PC-9 (cell line): ENCODE data around the gene PTPRM. TPM values are rescaled to one million over a fixed set of nuclear protein-coding genes. Genes with fewer than 3 reads are reported as not detected.

Experiments
- BruUV-seq: library from RNA; stranded (reverse); fragments of 400-500 nt; replicated peaks from 2 replicates; lab custom pipeline; 2021; lab: Mats Ljungman, UMichigan
- CTCF ChIA-PET: fragments of 300-600 bp; sonication (Branson Sonifier 250); formaldehyde crosslinking; loops from one replicate; lab custom pipeline; 2022; ENCODE audit warnings: antibody characterized with exemption; lab: Charles Lee
- POLR2A ChIA-PET: fragments of 300-600 bp; sonication (Branson Sonifier 250); formaldehyde crosslinking; loops from one replicate; lab custom pipeline; 2022; ENCODE audit warnings: antibody characterized with exemption; ENCODE audit not compliant: unreplicated experiment; lab: Charles Lee
- DNase-seq, 2 experiments: peaks; one replicate each; pipeline versions ENCODE4 v3.0.0 to v3.0.0-alpha.2; 2015 to 2022; ENCODE audit warnings: mixed read lengths in 1 of 2
- H2AFZ ChIP-seq: fragments of 200-600 bp; sonication (generic); 2 replicates; pipeline ENCODE4 v1.8.1; 2017; ENCODE audit warnings: antibody characterized with exemption
- H3F3A ChIP-seq: fragments of 200-600 bp; sonication (generic); 2 replicates; pipeline ENCODE4 v1.8.1; 2017; ENCODE audit warnings: antibody characterized with exemption, mild to moderate bottlenecking, low read depth; ENCODE audit not compliant: insufficient read depth
- H3K27ac ChIP-seq: fragments of 200-600 bp; sonication (generic); 2 replicates; pipeline ENCODE4 v1.6.1; 2016; ENCODE audit warnings: mixed run types
- H3K27me3 ChIP-seq: fragments of 200-600 bp; sonication (generic); 2 replicates; pipeline ENCODE4 v1.6.1; 2016; ENCODE audit warnings: low read depth, mixed run types; ENCODE audit not compliant: insufficient read depth
- H3K36me3 ChIP-seq: fragments of 200-600 bp; sonication (generic); 2 replicates; pipeline ENCODE4 v1.6.1; 2016; ENCODE audit warnings: low read depth, mixed run types
- H3K4me1 ChIP-seq: fragments of 200-600 bp; sonication (generic); replicated peaks from 2 replicates; pipeline ENCODE4 v1.6.1; 2016; ENCODE audit warnings: mixed run types; ENCODE audit not compliant: insufficient read depth
- H3K4me2 ChIP-seq: fragments of 200-600 bp; sonication (generic); 2 replicates; pipeline ENCODE4 v1.6.1; 2017; ENCODE audit warnings: mixed run types
- H3K4me3 ChIP-seq: fragments of 200-600 bp; sonication (generic); 2 replicates; pipeline ENCODE4 v1.6.1; 2016; ENCODE audit warnings: mixed run types
- H3K79me2 ChIP-seq: fragments of 200-600 bp; sonication (generic); 2 replicates; pipeline ENCODE4 v1.6.1; 2017; ENCODE audit warnings: low read depth, mixed run types
- H3K9me2 ChIP-seq: fragments of 200-600 bp; sonication (generic); 2 replicates; pipeline ENCODE4 v1.8.1; 2017; ENCODE audit warnings: mild to moderate bottlenecking; ENCODE audit not compliant: insufficient read depth
- H3K9me3 ChIP-seq: fragments of 200-600 bp; sonication (generic); 2 replicates; pipeline ENCODE4 v1.8.1; 2016; ENCODE audit warnings: low read depth; ENCODE audit not compliant: insufficient read depth
- H4K20me1 ChIP-seq: fragments of 200-600 bp; sonication (generic); 2 replicates; pipeline ENCODE4 v1.8.1; 2017; ENCODE audit not compliant: insufficient read depth
- EZH2 ChIP-seq: fragments of 200-600 bp; sonication (generic); IDR thresholded peaks from 2 replicates; pipeline ENCODE4 v1.8.0; 2017; ENCODE audit warnings: antibody characterized with exemption, low read depth
- intact Hi-C: fragments of 100-400 bp; cut with micrococcal nuclease; formaldehyde crosslinking; loops from one replicate; pipeline ENCODE4 v1.10.0; 2022; ENCODE audit not compliant: unreplicated experiment
- total RNA-seq: library from RNA; stranded (reverse); gene quantifications from 2 replicates; pipeline ENCODE4 v1.2.3, GENCODE V29; 2021
- TF ChIP-seq, protein P1 (sequence below): fragments of 200-600 bp; sonication (generic); conservative IDR thresholded peaks from 2 replicates; pipeline ENCODE4 v1.6.1; 2017; ENCODE audit warnings: mixed run types, antibody characterized with exemption, mild to moderate bottlenecking, moderate library complexity

PTPRM gene
- total RNA-seq, 1 experiment from 2014 or later = 32.5 TPM

GRCh38 chr18:8133032-8133431, 565.9 kb downstream of the PTPRM start:
- ChIA-PET POLR2A (no interaction called here), CTCF (no interaction called here)
- Histone ChIP-seq H3K9me2 (no peaks in the 10 kb centered on the region), H3K4me2 (no peak overlapping the region), H2AFZ (no peak overlapping the region), H3K36me3 (no peaks in the 10 kb centered on the region), H3K79me2 (no peaks in the 10 kb centered on the region), H3K4me1 (no peaks in the 10 kb centered on the region), H3K4me3 (no peak overlapping the region), H3K27me3 (no peaks in the 10 kb centered on the region), H3F3A (no peaks in the 10 kb centered on the region), H3K9me3 (no peaks in the 10 kb centered on the region), H4K20me1 (no peaks in the 10 kb centered on the region), H3K27ac (no peak overlapping the region)
- no TSS peak for BruUV-seq
- no peak for DNase-seq
- TF ChIP-seq, protein P1, sequence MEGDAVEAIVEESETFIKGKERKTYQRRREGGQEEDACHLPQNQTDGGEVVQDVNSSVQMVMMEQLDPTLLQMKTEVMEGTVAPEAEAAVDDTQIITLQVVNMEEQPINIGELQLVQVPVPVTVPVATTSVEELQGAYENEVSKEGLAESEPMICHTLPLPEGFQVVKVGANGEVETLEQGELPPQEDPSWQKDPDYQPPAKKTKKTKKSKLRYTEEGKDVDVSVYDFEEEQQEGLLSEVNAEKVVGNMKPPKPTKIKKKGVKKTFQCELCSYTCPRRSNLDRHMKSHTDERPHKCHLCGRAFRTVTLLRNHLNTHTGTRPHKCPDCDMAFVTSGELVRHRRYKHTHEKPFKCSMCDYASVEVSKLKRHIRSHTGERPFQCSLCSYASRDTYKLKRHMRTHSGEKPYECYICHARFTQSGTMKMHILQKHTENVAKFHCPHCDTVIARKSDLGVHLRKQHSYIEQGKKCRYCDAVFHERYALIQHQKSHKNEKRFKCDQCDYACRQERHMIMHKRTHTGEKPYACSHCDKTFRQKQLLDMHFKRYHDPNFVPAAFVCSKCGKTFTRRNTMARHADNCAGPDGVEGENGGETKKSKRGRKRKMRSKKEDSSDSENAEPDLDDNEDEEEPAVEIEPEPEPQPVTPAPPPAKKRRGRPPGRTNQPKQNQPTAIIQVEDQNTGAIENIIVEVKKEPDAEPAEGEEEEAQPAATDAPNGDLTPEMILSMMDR = no peak
- TF ChIP-seq EZH2 = no peak
- intact Hi-C loops = no loop called here

- H3K9me3 ChIP-seq = no peaks in the 10 kb centered on the region
- no peak overlapping the region for H3K4me2 ChIP-seq
- H3K9me2 ChIP-seq = no peaks in the 10 kb centered on the region
- ChIA-PET CTCF (no interaction called here), POLR2A (no interaction called here)
- TF ChIP-seq, protein P1 = no peak
- TF ChIP-seq EZH2 = no peak
- no peak for DNase-seq
- no peak overlapping the region for H3K27ac ChIP-seq
- no peaks in the 10 kb centered on the region for H3K27me3 ChIP-seq
- no peaks in the 10 kb centered on the region for H3F3A ChIP-seq
- no peaks in the 10 kb centered on the region for H3K79me2 ChIP-seq
- no peaks in the 10 kb centered on the region for H4K20me1 ChIP-seq
- no peak overlapping the region for H2AFZ ChIP-seq
- intact Hi-C loops = no loop called here
- H3K36me3 ChIP-seq = no peaks in the 10 kb centered on the region
- H3K4me3 ChIP-seq = no peak overlapping the region
- H3K4me1 ChIP-seq = no peaks in the 10 kb centered on the region
- BruUV-seq = no TSS peak
Observed at GRCh38 chr18:8133888-8134287, 566.8 kb downstream of the PTPRM start.

DNA sequence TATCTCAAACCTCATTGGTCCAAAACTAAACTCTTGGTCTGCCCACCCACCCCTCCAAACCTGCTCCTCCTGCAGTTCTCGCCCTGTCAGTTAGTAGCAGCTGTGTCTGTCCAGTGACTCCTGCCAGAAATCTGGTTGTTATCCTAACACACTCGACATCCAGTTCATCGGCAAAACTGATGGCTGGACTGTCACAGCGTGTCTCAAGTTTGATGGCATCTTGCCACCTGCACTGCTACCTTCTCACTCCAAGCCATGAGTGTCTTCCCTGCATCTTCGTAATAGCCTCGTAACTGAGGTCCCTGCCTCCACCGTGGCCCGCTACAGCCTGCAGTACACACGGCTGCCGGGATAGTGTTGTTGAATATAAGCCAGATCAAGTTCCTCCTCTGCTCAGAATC, 572.0 kb downstream of the PTPRM start:
- Histone ChIP-seq H2AFZ (no peak overlapping the region), H3K4me3 (no peak overlapping the region), H3K4me1 (no peaks in the 10 kb centered on the region), H3F3A (no peaks in the 10 kb centered on the region), H3K36me3 (no peaks in the 10 kb centered on the region), H4K20me1 (no peaks in the 10 kb centered on the region), H3K27me3 (no peaks in the 10 kb centered on the region), H3K79me2 (no peaks in the 10 kb centered on the region), H3K9me2 (no peaks in the 10 kb centered on the region), H3K9me3 (no peaks in the 10 kb centered on the region), H3K27ac (no peak overlapping the region), H3K4me2 (no peak overlapping the region)
- intact Hi-C loops = no loop called here
- TF ChIP-seq, protein P1 = no peak
- no peak for TF ChIP-seq EZH2
- no peak for DNase-seq
- CTCF ChIA-PET = no interaction called here
- BruUV-seq = no TSS peak
- POLR2A ChIA-PET = no interaction called here
